Measurements from ENCODE around the gene ATP6V1E1.
A peak's percentile ranks its signal among the peaks of the same experiment; 100 is the strongest.

The ATP6V1E1 gene

GRCh38 chr22:17628406-17629172 lies at the start of gene ATP6V1E1 (continued):
- TF ChIP-seq ZNF518A (tag by site-specific recombination; conservative IDR thresholded peaks at IDR 0.05; ENCODE audit: low read depth) (peak; percentile 61), ZNF366 (tag by site-specific recombination; conservative IDR thresholded peaks at IDR 0.05) (peak; percentile 75), ATF2 (tag by site-specific recombination; IDR thresholded peaks at IDR 0.05; ENCODE audit: low read depth) (no peak), ZNF837 (tag by site-specific recombination; IDR thresholded peaks at IDR 0.05) (no peak), ZFHX2 (tag by site-specific recombination; conservative IDR thresholded peaks at IDR 0.05) (peak; percentile 32), ELK4 (IDR thresholded peaks at IDR 0.05; ENCODE audit: borderline replicate concordance, low read depth, low read length) (peak; percentile 70; the same call in 1 of the 2 replicates), ZNF76 (tag by site-specific recombination; IDR thresholded peaks at IDR 0.05; ENCODE audit: borderline replicate concordance, low read depth) (no peak; the same call in 1 of the 2 replicates), ZNF623 (tag by site-specific recombination; IDR thresholded peaks at IDR 0.05) (no peak), ZNF521 (tag by site-specific recombination; IDR thresholded peaks at IDR 0.05) (no peak), ZNF146 (tag by site-specific recombination; IDR thresholded peaks at IDR 0.05) (no peak), SP3 (tag by site-specific recombination; IDR thresholded peaks at IDR 0.05) (peak; percentile 79), OVOL3 (tag by site-specific recombination; IDR thresholded peaks at IDR 0.05) (peak; percentile 31; the same call in 1 of the 2 replicates), ZNF16 (tag by site-specific recombination; IDR thresholded peaks at IDR 0.05; ENCODE audit: low read depth) (no peak), ZNF280C (tag by site-specific recombination; IDR thresholded peaks at IDR 0.05) (no peak), ZNF175 (tag by site-specific recombination; IDR thresholded peaks at IDR 0.05) (no peak), ZBTB44 (tag by site-specific recombination; IDR thresholded peaks at IDR 0.05) (no peak), ZNF211 (tag by site-specific recombination; IDR thresholded peaks at IDR 0.05; ENCODE audit: low read depth) (no peak), ZNF629 (tag by site-specific recombination; IDR thresholded peaks at IDR 0.05) (peak; percentile 76; the same call in 1 of the 2 replicates), ZBTB48 (tag by site-specific recombination; IDR thresholded peaks at IDR 0.05) (peak; percentile 57; the same call in 1 of the 2 replicates), ZNF585B (tag by site-specific recombination; IDR thresholded peaks at IDR 0.05) (no peak), PRDM10 (tag by site-specific recombination; IDR thresholded peaks at IDR 0.05) (peak; percentile 77), ZBTB17 (tag by site-specific recombination; IDR thresholded peaks at IDR 0.05) (peak; percentile 67), ZNF335 (tag by site-specific recombination; conservative IDR thresholded peaks at IDR 0.05) (peak; percentile 89), ZNF600 (tag by site-specific recombination; IDR thresholded peaks at IDR 0.05) (no peak)
